ENCODE measurements around the gene TSGA10IP. TPM values are rescaled to one million over a fixed set of nuclear protein-coding genes. Genes with fewer than 3 reads are reported as not detected.

Gene TSGA10IP
- total RNA-seq, 1 experiment from 2014 or later, result 3.4 TPM

DNA sequence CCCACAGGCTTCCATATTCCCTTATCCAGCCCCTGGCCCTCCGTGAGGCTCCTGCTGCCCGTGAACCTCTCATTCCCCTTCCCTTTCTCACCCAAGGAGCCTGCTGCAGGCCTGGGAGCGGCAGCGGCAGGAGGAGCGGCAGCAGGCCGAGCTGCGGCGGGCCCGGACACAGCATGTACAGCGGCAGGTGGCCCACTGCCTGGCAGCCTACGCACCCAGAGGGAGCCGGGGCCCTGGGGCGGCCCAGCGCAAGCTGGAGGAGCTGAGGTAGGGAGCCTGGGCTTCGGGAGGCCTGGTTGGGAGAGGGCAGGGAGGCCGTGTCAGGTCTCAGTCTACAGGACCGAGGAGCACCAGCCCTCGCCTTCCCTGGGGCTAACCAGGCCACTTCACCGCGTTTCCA is 8.2 kb downstream of the TSGA10IP start:
- ATAC-seq (no peak), DNase-seq (ENCODE audit: low spot score) (no peak)
- ChIA-PET CTCF (interaction anchor here (1.0 to 2.2 kb wide), 3 partner anchors 22 to 65 kb away, joined by 4 to 9 read pairs (median 7); partner anchors contain the start of gene FIBP), POLR2A (interaction anchor here (0.7 kb wide), 1 partner anchor 31 kb away, joined by 3 read pairs; no protein-coding TSS in a partner anchor)
- peaks cover 3% of the 10 kb centered on the region; the same call in 1 of the 2 replicates for H3K27me3 Mint-ChIP-seq (ENCODE audit: low read depth)
- H3K9me3 Mint-ChIP-seq, result no peaks in the 10 kb centered on the region
- H3K4me3 Mint-ChIP-seq, result no peak overlapping the region
- no peak overlapping the region for H3K27ac Mint-ChIP-seq
- peaks cover 3% of the 10 kb centered on the region; the same call in 1 of the 2 replicates for H3K4me1 Mint-ChIP-seq
- no peaks in the 10 kb centered on the region for H3K36me3 Mint-ChIP-seq
- TF ChIP-seq IRF2 (CRISPR knock-in tag; IDR thresholded peaks at IDR 0.05; ENCODE audit: borderline replicate concordance, low read depth) (no peak), TEAD1 (CRISPR knock-in tag; IDR thresholded peaks at IDR 0.05) (no peak), MXD4 (CRISPR knock-in tag; IDR thresholded peaks at IDR 0.05; ENCODE audit: borderline replicate concordance) (no peak), ZNF317 (CRISPR knock-in tag; IDR thresholded peaks at IDR 0.05; ENCODE audit: borderline replicate concordance, low read depth) (no peak)
- TF ChIP-seq, protein P1, sequence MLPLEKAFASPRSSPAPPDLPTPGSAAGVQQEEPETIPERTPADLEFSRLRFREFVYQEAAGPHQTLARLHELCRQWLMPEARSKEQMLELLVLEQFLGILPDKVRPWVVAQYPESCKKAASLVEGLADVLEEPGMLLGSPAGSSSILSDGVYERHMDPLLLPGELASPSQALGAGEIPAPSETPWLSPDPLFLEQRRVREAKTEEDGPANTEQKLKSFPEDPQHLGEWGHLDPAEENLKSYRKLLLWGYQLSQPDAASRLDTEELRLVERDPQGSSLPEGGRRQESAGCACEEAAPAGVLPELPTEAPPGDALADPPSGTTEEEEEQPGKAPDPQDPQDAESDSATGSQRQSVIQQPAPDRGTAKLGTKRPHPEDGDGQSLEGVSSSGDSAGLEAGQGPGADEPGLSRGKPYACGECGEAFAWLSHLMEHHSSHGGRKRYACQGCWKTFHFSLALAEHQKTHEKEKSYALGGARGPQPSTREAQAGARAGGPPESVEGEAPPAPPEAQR (CRISPR knock-in tag; IDR thresholded peaks at IDR 0.05), result no peak
- TF ChIP-seq, protein P2, sequence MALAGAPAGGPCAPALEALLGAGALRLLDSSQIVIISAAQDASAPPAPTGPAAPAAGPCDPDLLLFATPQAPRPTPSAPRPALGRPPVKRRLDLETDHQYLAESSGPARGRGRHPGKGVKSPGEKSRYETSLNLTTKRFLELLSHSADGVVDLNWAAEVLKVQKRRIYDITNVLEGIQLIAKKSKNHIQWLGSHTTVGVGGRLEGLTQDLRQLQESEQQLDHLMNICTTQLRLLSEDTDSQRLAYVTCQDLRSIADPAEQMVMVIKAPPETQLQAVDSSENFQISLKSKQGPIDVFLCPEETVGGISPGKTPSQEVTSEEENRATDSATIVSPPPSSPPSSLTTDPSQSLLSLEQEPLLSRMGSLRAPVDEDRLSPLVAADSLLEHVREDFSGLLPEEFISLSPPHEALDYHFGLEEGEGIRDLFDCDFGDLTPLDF (CRISPR knock-in tag; IDR thresholded peaks at IDR 0.05), result no peak
- TF ChIP-seq, protein P3, sequence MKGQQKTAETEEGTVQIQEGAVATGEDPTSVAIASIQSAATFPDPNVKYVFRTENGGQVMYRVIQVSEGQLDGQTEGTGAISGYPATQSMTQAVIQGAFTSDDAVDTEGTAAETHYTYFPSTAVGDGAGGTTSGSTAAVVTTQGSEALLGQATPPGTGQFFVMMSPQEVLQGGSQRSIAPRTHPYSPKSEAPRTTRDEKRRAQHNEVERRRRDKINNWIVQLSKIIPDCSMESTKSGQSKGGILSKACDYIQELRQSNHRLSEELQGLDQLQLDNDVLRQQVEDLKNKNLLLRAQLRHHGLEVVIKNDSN (CRISPR knock-in tag; IDR thresholded peaks at IDR 0.05), result no peak

DNA sequence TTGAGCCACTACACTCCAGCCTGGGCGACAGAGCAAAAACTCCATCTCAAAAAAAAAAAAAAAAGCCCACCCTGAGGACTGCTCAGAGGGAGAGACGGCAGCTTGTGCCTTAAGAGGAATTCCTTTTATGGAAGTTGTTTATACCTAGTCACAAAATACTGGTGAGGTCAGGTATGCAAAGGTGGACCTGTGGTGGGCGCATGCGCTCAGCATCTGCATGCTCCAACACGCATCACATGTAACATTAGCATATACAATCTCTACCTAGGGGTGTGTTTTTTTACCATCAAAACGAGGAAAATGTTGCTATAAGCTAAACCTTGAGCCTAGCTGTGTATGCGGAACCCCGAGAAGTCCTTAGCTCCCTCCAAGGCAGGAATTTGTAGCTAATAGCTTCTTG is 9.5 kb downstream of the TSGA10IP start:
- H3K9me3 Mint-ChIP-seq, result no peaks in the 10 kb centered on the region
- CTCF ChIA-PET, result interaction anchor here (0.6 to 2.2 kb wide), 6 partner anchors 64 to 727 kb away, joined by 3 to 9 read pairs (median 4); partner anchors contain the start of genes CCDC85B and FIBP
- peaks cover 3% of the 10 kb centered on the region; the same call in 1 of the 2 replicates for H3K27me3 Mint-ChIP-seq (ENCODE audit: low read depth)
- peaks cover 10% of the 10 kb centered on the region for H3K4me1 Mint-ChIP-seq
- POLR2A ChIA-PET, result interaction anchor here (1.2 kb wide), 1 partner anchor 9 kb away, joined by 4 read pairs; no protein-coding TSS in a partner anchor
- DNase-seq (ENCODE audit: low spot score), result no peak
- peak overlapping the region; percentile 53; the same call in 1 of the 2 replicates for H3K27ac Mint-ChIP-seq
- H3K4me3 Mint-ChIP-seq, result no peak overlapping the region
- no peak for ATAC-seq
- no peaks in the 10 kb centered on the region for H3K36me3 Mint-ChIP-seq
- TF ChIP-seq NFYB (CRISPR knock-in tag; conservative IDR thresholded peaks at IDR 0.05; ENCODE audit: low read depth) (no peak), TP53 (CRISPR knock-in tag; IDR thresholded peaks at IDR 0.05) (no peak), CBFB (CRISPR knock-in tag; IDR thresholded peaks at IDR 0.05; ENCODE audit: low read depth) (no peak), MYBL2 (CRISPR knock-in tag; IDR thresholded peaks at IDR 0.05) (no peak), RELA (CRISPR knock-in tag; IDR thresholded peaks at IDR 0.05; ENCODE audit: borderline replicate concordance) (no peak), ZNF121 (CRISPR knock-in tag; IDR thresholded peaks at IDR 0.05) (no peak), JUN (CRISPR knock-in tag; IDR thresholded peaks at IDR 0.05) (no peak), FOXJ3 (CRISPR knock-in tag; IDR thresholded peaks at IDR 0.05; ENCODE audit: borderline replicate concordance) (no peak), ZNF232 (CRISPR knock-in tag; IDR thresholded peaks at IDR 0.05) (no peak), NR2C2 (CRISPR knock-in tag; IDR thresholded peaks at IDR 0.05) (no peak)
- TF ChIP-seq, protein P3 (CRISPR knock-in tag; IDR thresholded peaks at IDR 0.05), result no peak
- TF ChIP-seq, protein P4, sequence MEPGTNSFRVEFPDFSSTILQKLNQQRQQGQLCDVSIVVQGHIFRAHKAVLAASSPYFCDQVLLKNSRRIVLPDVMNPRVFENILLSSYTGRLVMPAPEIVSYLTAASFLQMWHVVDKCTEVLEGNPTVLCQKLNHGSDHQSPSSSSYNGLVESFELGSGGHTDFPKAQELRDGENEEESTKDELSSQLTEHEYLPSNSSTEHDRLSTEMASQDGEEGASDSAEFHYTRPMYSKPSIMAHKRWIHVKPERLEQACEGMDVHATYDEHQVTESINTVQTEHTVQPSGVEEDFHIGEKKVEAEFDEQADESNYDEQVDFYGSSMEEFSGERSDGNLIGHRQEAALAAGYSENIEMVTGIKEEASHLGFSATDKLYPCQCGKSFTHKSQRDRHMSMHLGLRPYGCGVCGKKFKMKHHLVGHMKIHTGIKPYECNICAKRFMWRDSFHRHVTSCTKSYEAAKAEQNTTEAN (CRISPR knock-in tag; IDR thresholded peaks at IDR 0.05), result no peak
- TF ChIP-seq, protein P5, sequence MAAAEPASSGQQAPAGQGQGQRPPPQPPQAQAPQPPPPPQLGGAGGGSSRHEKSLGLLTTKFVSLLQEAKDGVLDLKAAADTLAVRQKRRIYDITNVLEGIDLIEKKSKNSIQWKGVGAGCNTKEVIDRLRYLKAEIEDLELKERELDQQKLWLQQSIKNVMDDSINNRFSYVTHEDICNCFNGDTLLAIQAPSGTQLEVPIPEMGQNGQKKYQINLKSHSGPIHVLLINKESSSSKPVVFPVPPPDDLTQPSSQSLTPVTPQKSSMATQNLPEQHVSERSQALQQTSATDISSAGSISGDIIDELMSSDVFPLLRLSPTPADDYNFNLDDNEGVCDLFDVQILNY (CRISPR knock-in tag; IDR thresholded peaks at IDR 0.05), result no peak
- TF ChIP-seq, protein P1 (CRISPR knock-in tag; IDR thresholded peaks at IDR 0.05), result no peak
- TF ChIP-seq, protein P6, sequence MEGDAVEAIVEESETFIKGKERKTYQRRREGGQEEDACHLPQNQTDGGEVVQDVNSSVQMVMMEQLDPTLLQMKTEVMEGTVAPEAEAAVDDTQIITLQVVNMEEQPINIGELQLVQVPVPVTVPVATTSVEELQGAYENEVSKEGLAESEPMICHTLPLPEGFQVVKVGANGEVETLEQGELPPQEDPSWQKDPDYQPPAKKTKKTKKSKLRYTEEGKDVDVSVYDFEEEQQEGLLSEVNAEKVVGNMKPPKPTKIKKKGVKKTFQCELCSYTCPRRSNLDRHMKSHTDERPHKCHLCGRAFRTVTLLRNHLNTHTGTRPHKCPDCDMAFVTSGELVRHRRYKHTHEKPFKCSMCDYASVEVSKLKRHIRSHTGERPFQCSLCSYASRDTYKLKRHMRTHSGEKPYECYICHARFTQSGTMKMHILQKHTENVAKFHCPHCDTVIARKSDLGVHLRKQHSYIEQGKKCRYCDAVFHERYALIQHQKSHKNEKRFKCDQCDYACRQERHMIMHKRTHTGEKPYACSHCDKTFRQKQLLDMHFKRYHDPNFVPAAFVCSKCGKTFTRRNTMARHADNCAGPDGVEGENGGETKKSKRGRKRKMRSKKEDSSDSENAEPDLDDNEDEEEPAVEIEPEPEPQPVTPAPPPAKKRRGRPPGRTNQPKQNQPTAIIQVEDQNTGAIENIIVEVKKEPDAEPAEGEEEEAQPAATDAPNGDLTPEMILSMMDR (IDR thresholded peaks at IDR 0.05), result no peak
- TF ChIP-seq, protein P7, sequence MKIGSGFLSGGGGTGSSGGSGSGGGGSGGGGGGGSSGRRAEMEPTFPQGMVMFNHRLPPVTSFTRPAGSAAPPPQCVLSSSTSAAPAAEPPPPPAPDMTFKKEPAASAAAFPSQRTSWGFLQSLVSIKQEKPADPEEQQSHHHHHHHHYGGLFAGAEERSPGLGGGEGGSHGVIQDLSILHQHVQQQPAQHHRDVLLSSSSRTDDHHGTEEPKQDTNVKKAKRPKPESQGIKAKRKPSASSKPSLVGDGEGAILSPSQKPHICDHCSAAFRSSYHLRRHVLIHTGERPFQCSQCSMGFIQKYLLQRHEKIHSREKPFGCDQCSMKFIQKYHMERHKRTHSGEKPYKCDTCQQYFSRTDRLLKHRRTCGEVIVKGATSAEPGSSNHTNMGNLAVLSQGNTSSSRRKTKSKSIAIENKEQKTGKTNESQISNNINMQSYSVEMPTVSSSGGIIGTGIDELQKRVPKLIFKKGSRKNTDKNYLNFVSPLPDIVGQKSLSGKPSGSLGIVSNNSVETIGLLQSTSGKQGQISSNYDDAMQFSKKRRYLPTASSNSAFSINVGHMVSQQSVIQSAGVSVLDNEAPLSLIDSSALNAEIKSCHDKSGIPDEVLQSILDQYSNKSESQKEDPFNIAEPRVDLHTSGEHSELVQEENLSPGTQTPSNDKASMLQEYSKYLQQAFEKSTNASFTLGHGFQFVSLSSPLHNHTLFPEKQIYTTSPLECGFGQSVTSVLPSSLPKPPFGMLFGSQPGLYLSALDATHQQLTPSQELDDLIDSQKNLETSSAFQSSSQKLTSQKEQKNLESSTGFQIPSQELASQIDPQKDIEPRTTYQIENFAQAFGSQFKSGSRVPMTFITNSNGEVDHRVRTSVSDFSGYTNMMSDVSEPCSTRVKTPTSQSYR (CRISPR knock-in tag; IDR thresholded peaks at IDR 0.05), result no peak
